ENCODE data around the gene LARP1.
"Not testable (repeated sequence)": the region's sequence is repeated elsewhere in the genome, so short reads cannot be mapped to it uniquely, and the experiment has no call there.

LARP1 gene

GRCh38 chr5:154820383-154820782 is 65.2 kb downstream of the LARP1 start:
- no peak overlapping the region for H3K4me3 ChIP-seq (ENCODE audit: low read depth, low read length)
- no peak for DNase-seq (ENCODE audit: low read depth)
- TF ChIP-seq CTCF (IDR thresholded peaks at IDR 0.05; ENCODE audit: low read depth, low read length) (no peak), MYC (IDR thresholded peaks at IDR 0.05; ENCODE audit: low read depth, low read length) (no peak), MAX (IDR thresholded peaks at IDR 0.05; ENCODE audit: low read depth, low read length) (no peak), POLR2A (IDR thresholded peaks at IDR 0.05; ENCODE audit: extremely low read depth, insufficient read length) (no peak)

- not testable (repeated sequence) for DNase-seq (ENCODE audit: low read depth); H3K4me3 ChIP-seq (ENCODE audit: low read depth, low read length)
These were observed 67.7 kb downstream of the LARP1 start for GRCh38 chr5:154822896-154823295.

- no peak for TF ChIP-seq CTCF (IDR thresholded peaks at IDR 0.05; ENCODE audit: low read depth, low read length)
- no peak for TF ChIP-seq POLR2A (IDR thresholded peaks at IDR 0.05; ENCODE audit: extremely low read depth, insufficient read length)
- no peak for TF ChIP-seq MYC (IDR thresholded peaks at IDR 0.05; ENCODE audit: low read depth, low read length)
- TF ChIP-seq MAX (IDR thresholded peaks at IDR 0.05; ENCODE audit: low read depth, low read length), result no peak
- H3K4me3 ChIP-seq (ENCODE audit: low read depth, low read length), result no peak overlapping the region
- DNase-seq (ENCODE audit: low read depth), result no peak
These were observed 68.4 kb downstream of the LARP1 start for GRCh38 chr5:154823605-154824004.

- H3K4me3 ChIP-seq (ENCODE audit: low read depth, low read length), result no peak overlapping the region
- TF ChIP-seq MYC (IDR thresholded peaks at IDR 0.05; ENCODE audit: low read depth, low read length), result no peak
- no peak for TF ChIP-seq CTCF (IDR thresholded peaks at IDR 0.05; ENCODE audit: low read depth, low read length)
- TF ChIP-seq POLR2A (IDR thresholded peaks at IDR 0.05; ENCODE audit: extremely low read depth, insufficient read length), result no peak
- no peak for TF ChIP-seq MAX (IDR thresholded peaks at IDR 0.05; ENCODE audit: low read depth, low read length)
- DNase-seq (ENCODE audit: low read depth), result no peak
These were observed 68.9 kb downstream of the LARP1 start for GRCh38 chr5:154824070-154824469.

- TF ChIP-seq CTCF (IDR thresholded peaks at IDR 0.05; ENCODE audit: low read depth, low read length) (no peak), MAX (IDR thresholded peaks at IDR 0.05; ENCODE audit: low read depth, low read length) (no peak), POLR2A (IDR thresholded peaks at IDR 0.05; ENCODE audit: extremely low read depth, insufficient read length) (no peak), MYC (IDR thresholded peaks at IDR 0.05; ENCODE audit: low read depth, low read length) (no peak)
- no peak for DNase-seq (ENCODE audit: low read depth)
- H3K4me3 ChIP-seq (ENCODE audit: low read depth, low read length), result no peak overlapping the region
These were observed 74.0 kb downstream of the LARP1 start for GRCh38 chr5:154829181-154829588.

GRCh38 chr5:154829589-154830218 is 74.5 kb downstream of the LARP1 start:
- H3K4me3 ChIP-seq (ENCODE audit: low read depth, low read length), result no peak overlapping the region
- no peak for DNase-seq (ENCODE audit: low read depth)
- TF ChIP-seq MAX (IDR thresholded peaks at IDR 0.05; ENCODE audit: low read depth, low read length) (no peak), POLR2A (IDR thresholded peaks at IDR 0.05; ENCODE audit: extremely low read depth, insufficient read length) (no peak), CTCF (IDR thresholded peaks at IDR 0.05; ENCODE audit: low read depth, low read length) (no peak), MYC (IDR thresholded peaks at IDR 0.05; ENCODE audit: low read depth, low read length) (no peak)

Data from NB4 (cell line).